ENCODE data around the gene SPINK13.
"Not testable (repeated sequence)": the region's sequence is repeated elsewhere in the genome, so short reads cannot be mapped to it uniquely, and the experiment has no call there.

The SPINK13 gene

GRCh38 chr5:148268566-148268965, at the start of gene SPINK13:
TSS of gene SPINK13 (plus strand) at chr5:148268794. CDS start at chr5:148270073, 1,279 bp downstream.
- no peak for DNase-seq (ENCODE audit: low read depth in 2 of 2)

GRCh38 chr5:148221508-148221907, 47.1 kb upstream of the SPINK13 start:
- no peak for DNase-seq (ENCODE audit: low read depth in 2 of 2)

GRCh38 chr5:148224117-148224742, 44.4 kb upstream of the SPINK13 start:
- no peak for DNase-seq (ENCODE audit: low read depth in 2 of 2)

- no peak for DNase-seq (ENCODE audit: low read depth in 2 of 2)
Measured at GRCh38 chr5:148228392-148228984, 40.1 kb upstream of the SPINK13 start.

- no peak for DNase-seq (ENCODE audit: low read depth in 2 of 2)
Measured at GRCh38 chr5:148229840-148230239, 38.8 kb upstream of the SPINK13 start.

GRCh38 chr5:148230240-148230639, 38.4 kb upstream of the SPINK13 start:
- DNase-seq (ENCODE audit: low read depth in 2 of 2): no peak

- no peak for DNase-seq (ENCODE audit: low read depth in 2 of 2)
Measured at GRCh38 chr5:148237785-148238417, 30.7 kb upstream of the SPINK13 start.

GRCh38 chr5:148238418-148238794, 30.2 kb upstream of the SPINK13 start, which contains the start of gene MARCOL:
TSS of gene MARCOL (plus strand) at chr5:148238525. CDS start at chr5:148238598, 73 bp downstream.
- DNase-seq (ENCODE audit: low read depth in 2 of 2): no peak

- DNase-seq (ENCODE audit: low read depth in 2 of 2): no peak
Measured at GRCh38 chr5:148248894-148249293, 19.7 kb upstream of the SPINK13 start.

GRCh38 chr5:148255456-148255855, 13.1 kb upstream of the SPINK13 start:
- no peak for DNase-seq (ENCODE audit: low read depth in 2 of 2)

- no peak for DNase-seq (ENCODE audit: low read depth in 2 of 2)
Measured at GRCh38 chr5:148259288-148259687, 9.3 kb upstream of the SPINK13 start.

GRCh38 chr5:148261221-148261620, 7.4 kb upstream of the SPINK13 start:
- no peak for DNase-seq (ENCODE audit: low read depth in 2 of 2)

GRCh38 chr5:148267962-148268361, 632 bp upstream of the SPINK13 start:
- DNase-seq (ENCODE audit: low read depth in 2 of 2): no peak

- not testable (repeated sequence) for DNase-seq (ENCODE audit: low read depth in 2 of 2)
Measured at GRCh38 chr5:148275129-148275528, 6.5 kb downstream of the SPINK13 start.

GRCh38 chr5:148280893-148281292, 12.3 kb downstream of the SPINK13 start:
- DNase-seq (ENCODE audit: low read depth in 2 of 2): peak in 1 of 2 donors; percentile 0

- DNase-seq (ENCODE audit: low read depth in 2 of 2): not testable (repeated sequence)
Measured at GRCh38 chr5:148281336-148281735, 12.7 kb downstream of the SPINK13 start.

GRCh38 chr5:148290271-148291195, 21.9 kb downstream of the SPINK13 start:
- no peak for DNase-seq (ENCODE audit: low read depth in 2 of 2)

- no peak for DNase-seq (ENCODE audit: low read depth in 2 of 2)
Measured at GRCh38 chr5:148297731-148298130, 29.1 kb downstream of the SPINK13 start.

GRCh38 chr5:148306446-148306845, 37.9 kb downstream of the SPINK13 start:
- no peak for DNase-seq (ENCODE audit: low read depth in 2 of 2)

- no peak for DNase-seq (ENCODE audit: low read depth in 2 of 2)
Measured at GRCh38 chr5:148309019-148309418, 40.4 kb downstream of the SPINK13 start.

- no peak for DNase-seq (ENCODE audit: low read depth in 2 of 2)
Measured at GRCh38 chr5:148309746-148310145, 41.2 kb downstream of the SPINK13 start.

GRCh38 chr5:148311484-148311883, 42.9 kb downstream of the SPINK13 start:
- DNase-seq (ENCODE audit: low read depth in 2 of 2): no peak
